Karpas-422 (cell line): ENCODE data around the gene TPO. TPM values are rescaled to one million over a fixed set of nuclear protein-coding genes. Genes with fewer than 3 reads are reported as not detected.

ENCODE experiments used
- DNase-seq: peaks from one replicate; pipeline ENCODE4 v3.0.0-alpha.2; 2015
- H2AFZ ChIP-seq: fragments of 200-600 bp; sonication (generic); 2 replicates; pipeline ENCODE4 v1.6.1; 2014; ENCODE audit warnings: antibody characterized with exemption, low read length, mixed read lengths
- H3K27ac ChIP-seq: fragments of 200-600 bp; sonication (generic); 2 replicates; pipeline ENCODE4 v1.5.1; 2014; ENCODE audit warnings: mild to moderate bottlenecking, low read length, moderate library complexity
- H3K27me3 ChIP-seq: fragments of 200-600 bp; sonication (generic); 2 replicates; pipeline ENCODE4 v1.6.1; 2014; ENCODE audit warnings: low read length, mixed read lengths
- H3K36me3 ChIP-seq: fragments of 200-600 bp; sonication (generic); 2 replicates; pipeline ENCODE4 v1.6.1; 2014; ENCODE audit warnings: low read length, mixed read lengths; ENCODE audit not compliant: insufficient read depth
- H3K4me1 ChIP-seq: fragments of 200-600 bp; sonication (generic); 2 replicates; pipeline ENCODE4 v1.6.1; 2014; ENCODE audit warnings: mild to moderate bottlenecking, low read length, mixed read lengths
- H3K4me2 ChIP-seq: fragments of 200-600 bp; sonication (generic); 2 replicates; pipeline ENCODE4 v1.6.1; 2014; ENCODE audit warnings: low read length, low read depth, mild to moderate bottlenecking; ENCODE audit not compliant: poor library complexity, severe bottlenecking
- H3K4me3 ChIP-seq: fragments of 200-600 bp; sonication (generic); 2 replicates; pipeline ENCODE4 v1.5.1; 2014; ENCODE audit warnings: mild to moderate bottlenecking, antibody characterized with exemption, low read length, mixed read lengths
- H3K79me2 ChIP-seq: fragments of 200-600 bp; sonication (generic); 2 replicates; pipeline ENCODE4 v1.6.1; 2014; ENCODE audit warnings: mild to moderate bottlenecking, low read length, mixed read lengths
- H3K9ac ChIP-seq: fragments of 200-600 bp; sonication (generic); 2 replicates; pipeline ENCODE4 v1.6.0; 2014; ENCODE audit warnings: low read length
- H3K9me2 ChIP-seq: fragments of 200-600 bp; sonication (generic), shearing (Covaris generic); replicated peaks from 2 replicates; pipeline ENCODE4 v1.6.0; 2014; ENCODE audit warnings: mild to moderate bottlenecking, low read length, moderate library complexity; ENCODE audit not compliant: insufficient read depth
- H3K9me3 ChIP-seq: fragments of 300-700, 200-600 bp; sonication (generic); 2 replicates; pipeline ENCODE4 v1.6.1; 2014; ENCODE audit warnings: low read length, mixed read lengths
- H4K20me1 ChIP-seq: fragments of 200-600 bp; sonication (generic); 2 replicates; pipeline ENCODE4 v1.6.1; 2014; ENCODE audit warnings: mild to moderate bottlenecking, antibody characterized with exemption, low read length, low read depth; ENCODE audit not compliant: insufficient read depth
- total RNA-seq: library from RNA; depleted of rRNA; stranded (reverse); fragments of >200 nt; shearing (Covaris generic); gene quantifications from 2 replicates; pipeline ENCODE4 v1.2.3, GENCODE V29; 2014; ENCODE audit warnings: low replicate concordance

The TPO gene
- total RNA-seq, 1 experiment from 2014 or later = not detected

DNA sequence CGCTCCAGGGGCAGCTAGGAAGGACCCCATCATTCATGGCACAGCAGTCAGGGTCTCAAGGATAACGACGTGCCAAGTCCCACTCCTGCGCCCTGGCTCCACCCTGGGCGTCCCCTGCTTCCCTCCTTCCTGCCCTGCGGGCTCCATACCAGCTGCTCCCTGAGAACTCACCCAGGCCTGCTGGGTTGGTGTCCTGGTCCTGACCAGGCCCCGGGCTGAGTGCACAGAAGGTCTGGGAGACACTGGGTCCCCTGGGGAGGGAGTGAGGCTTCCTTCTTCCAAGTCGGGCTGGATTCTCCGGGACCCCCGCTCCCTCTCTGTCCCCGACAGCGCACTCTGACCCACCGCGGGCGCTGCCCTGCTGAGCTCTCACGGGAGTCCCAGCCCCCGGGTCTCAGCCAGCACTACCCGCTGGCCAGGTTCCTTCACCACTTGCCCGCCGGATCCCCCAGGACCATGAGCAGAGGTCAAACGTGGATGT, 170.8 kb downstream of the TPO start:
- Histone ChIP-seq H3K36me3 (no peaks in the 10 kb centered on the region), H3K4me1 (no peaks in the 10 kb centered on the region), H2AFZ (no peak overlapping the region), H3K9me3 (no peaks in the 10 kb centered on the region), H3K9me2 (no peaks in the 10 kb centered on the region), H3K9ac (no peak overlapping the region), H3K4me3 (no peak overlapping the region), H3K79me2 (no peaks in the 10 kb centered on the region), H3K27ac (no peak overlapping the region), H4K20me1 (no peaks in the 10 kb centered on the region), H3K27me3 (no peaks in the 10 kb centered on the region), H3K4me2 (no peak overlapping the region)
- no peak for DNase-seq

DNA sequence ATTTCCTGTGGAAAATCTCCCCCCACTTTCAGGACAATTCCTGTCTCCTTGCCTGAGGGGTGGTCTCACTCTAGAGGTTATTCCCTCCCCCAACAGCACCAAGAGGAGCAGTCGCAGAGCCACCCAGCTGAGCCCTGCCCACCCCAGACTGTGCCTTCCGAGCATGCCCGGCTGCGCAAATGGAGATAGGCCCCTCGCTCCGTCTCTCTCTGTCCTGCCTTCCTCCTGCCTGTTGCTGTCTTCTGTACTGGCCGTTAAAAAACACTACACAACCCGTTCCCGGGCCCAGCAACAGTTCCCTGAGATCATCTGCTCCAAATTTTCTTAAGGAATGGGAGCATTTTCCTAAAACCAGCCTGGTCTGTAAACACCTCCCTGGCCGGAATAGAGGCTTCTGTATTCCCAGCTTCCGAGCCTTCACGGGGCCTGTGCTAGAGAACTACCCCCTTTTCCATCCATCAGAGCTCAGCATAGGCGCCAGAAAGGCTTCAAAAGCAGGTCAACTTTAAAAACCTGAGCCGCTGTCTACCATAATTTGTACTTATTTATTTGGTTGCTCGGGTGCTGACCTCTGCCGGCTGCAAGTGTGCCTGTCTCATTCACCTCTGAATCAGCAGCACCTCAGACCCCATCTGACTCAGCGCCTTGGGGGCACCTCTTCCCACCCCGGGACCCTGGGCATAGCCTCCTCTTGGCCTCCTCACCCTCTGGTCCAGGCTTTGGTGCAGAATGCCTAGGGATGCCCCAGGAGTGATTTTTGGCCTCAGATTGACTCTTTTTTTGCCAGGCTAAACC, 171.6 kb downstream of the TPO start:
- no peak overlapping the region for H3K9ac ChIP-seq
- no peaks in the 10 kb centered on the region for H3K36me3 ChIP-seq
- H3K4me1 ChIP-seq = no peaks in the 10 kb centered on the region
- H3K4me2 ChIP-seq = no peak overlapping the region
- H3K9me3 ChIP-seq = no peaks in the 10 kb centered on the region
- no peaks in the 10 kb centered on the region for H3K27me3 ChIP-seq
- H3K27ac ChIP-seq = no peak overlapping the region
- H3K9me2 ChIP-seq = no peaks in the 10 kb centered on the region
- DNase-seq = no peak
- no peak overlapping the region for H3K4me3 ChIP-seq
- H3K79me2 ChIP-seq = no peaks in the 10 kb centered on the region
- no peak overlapping the region for H2AFZ ChIP-seq
- H4K20me1 ChIP-seq = no peaks in the 10 kb centered on the region

DNA sequence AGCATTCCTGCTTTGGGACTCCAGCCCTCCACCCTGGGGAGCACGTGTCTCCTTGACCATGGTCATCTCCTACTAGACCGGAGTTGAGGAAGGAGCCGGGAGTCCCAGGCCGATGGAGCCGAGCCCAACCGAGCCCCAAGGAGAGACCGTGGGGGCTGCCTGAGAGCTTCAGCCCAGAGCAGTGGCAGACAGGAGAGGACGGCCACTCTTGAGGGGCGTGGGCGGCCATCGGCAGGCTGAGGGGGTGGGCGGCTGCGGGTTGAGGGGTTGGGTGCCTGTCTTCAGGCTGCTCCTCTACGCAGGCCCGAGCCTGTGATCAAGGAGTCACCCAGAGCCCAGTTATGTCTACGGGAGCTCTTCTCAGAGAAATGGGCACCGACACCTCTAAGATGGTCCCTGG, 172.4 kb downstream of the TPO start:
- no peak overlapping the region for H3K27ac ChIP-seq
- no peaks in the 10 kb centered on the region for H3K4me1 ChIP-seq
- no peaks in the 10 kb centered on the region for H3K9me3 ChIP-seq
- no peaks in the 10 kb centered on the region for H3K9me2 ChIP-seq
- H4K20me1 ChIP-seq = no peaks in the 10 kb centered on the region
- no peak for DNase-seq
- no peak overlapping the region for H2AFZ ChIP-seq
- H3K79me2 ChIP-seq = no peaks in the 10 kb centered on the region
- H3K9ac ChIP-seq = no peak overlapping the region
- no peak overlapping the region for H3K4me2 ChIP-seq
- H3K4me3 ChIP-seq = no peak overlapping the region
- no peaks in the 10 kb centered on the region for H3K27me3 ChIP-seq
- H3K36me3 ChIP-seq = no peaks in the 10 kb centered on the region

DNA sequence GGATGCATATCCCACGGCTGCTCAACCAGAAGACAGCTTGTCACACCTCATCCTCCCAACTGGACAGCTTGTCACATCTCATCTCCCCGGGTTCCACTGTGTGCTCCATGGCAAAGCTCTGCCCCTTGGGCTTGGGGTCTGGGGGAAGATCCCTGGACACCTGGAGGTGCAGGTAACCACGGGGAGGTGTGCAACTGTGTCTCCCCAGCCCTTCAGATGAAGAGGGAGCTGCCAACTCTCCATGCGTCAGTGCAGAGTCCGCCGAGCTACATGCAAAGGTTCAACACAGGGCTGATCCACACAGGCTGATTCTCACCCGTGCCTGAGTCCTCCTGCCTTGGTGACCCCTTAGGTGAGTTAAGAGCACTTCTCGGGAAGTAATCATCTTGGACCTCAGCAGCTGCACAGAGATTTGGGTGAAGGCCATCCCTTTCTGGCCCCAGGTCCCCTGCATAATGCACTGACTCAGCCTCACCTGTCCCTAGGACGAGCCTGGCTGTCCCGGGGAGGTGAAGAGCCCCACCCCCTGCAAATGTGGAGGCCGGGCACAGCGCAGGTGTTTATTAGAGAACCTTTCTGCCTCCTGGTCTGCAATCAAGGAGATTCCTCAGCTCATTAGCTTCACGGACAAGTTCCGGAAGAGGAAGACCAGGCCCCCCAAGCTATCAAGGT, 173.1 kb downstream of the TPO start:
- no peaks in the 10 kb centered on the region for H3K9me2 ChIP-seq
- no peak for DNase-seq

DNA sequence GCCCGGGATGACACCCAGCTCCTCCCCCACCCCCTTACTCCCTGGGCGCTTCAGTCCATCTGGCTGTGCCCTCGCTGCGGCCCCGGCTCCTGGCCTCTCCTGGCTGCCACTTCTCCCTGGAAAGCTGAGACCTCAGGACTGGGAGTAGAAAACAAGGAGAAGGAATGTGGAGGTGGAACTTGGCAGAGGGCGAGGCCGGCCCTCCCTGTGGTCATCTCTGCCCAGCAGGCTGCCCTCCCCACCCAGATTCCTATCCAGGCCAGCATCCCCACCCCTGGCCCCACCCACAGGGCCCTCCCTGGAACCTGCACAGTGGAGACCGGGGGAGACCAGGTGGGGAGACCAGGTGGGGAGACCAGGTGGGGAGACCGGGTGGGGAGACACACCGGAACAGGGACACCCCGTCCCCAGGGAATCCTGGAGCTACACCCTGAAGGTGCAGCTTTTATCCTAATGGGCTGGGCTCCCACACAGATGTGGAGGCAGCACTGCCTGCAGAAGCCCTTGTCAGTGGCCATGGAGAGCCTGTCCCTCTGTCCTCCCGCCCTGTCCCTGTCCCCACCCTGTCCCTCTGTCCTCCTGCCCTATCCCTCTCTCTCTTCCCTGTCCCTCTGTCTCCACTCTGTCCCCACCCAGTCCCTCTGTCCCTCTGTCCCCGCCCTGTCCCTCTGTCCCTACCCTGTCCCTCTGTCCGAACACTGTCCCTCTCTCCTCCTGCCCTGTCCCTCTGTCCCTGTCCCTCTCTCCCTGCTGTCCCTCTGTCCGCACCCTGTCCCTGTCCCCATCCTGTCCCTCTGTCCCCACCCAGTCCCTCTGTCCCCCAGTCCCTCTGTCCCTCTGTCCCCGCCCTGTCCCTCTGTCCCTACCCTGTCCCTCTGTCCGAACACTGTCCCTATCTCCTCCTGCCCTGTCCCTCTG, 173.9 kb downstream of the TPO start:
- H3K9me3 ChIP-seq = no peaks in the 10 kb centered on the region

More for the DNA sequence above, 173.1 kb downstream of the TPO start:
- H2AFZ ChIP-seq = no peak overlapping the region
- H3K36me3 ChIP-seq = no peaks in the 10 kb centered on the region
- H3K27ac ChIP-seq = no peak overlapping the region
- no peak overlapping the region for H3K4me2 ChIP-seq
- H3K4me1 ChIP-seq = no peaks in the 10 kb centered on the region
- H3K4me3 ChIP-seq = no peak overlapping the region
- H3K27me3 ChIP-seq = no peaks in the 10 kb centered on the region
- no peaks in the 10 kb centered on the region for H3K9me3 ChIP-seq
- no peaks in the 10 kb centered on the region for H3K79me2 ChIP-seq
- H4K20me1 ChIP-seq = no peaks in the 10 kb centered on the region
- H3K9ac ChIP-seq = no peak overlapping the region

DNA sequence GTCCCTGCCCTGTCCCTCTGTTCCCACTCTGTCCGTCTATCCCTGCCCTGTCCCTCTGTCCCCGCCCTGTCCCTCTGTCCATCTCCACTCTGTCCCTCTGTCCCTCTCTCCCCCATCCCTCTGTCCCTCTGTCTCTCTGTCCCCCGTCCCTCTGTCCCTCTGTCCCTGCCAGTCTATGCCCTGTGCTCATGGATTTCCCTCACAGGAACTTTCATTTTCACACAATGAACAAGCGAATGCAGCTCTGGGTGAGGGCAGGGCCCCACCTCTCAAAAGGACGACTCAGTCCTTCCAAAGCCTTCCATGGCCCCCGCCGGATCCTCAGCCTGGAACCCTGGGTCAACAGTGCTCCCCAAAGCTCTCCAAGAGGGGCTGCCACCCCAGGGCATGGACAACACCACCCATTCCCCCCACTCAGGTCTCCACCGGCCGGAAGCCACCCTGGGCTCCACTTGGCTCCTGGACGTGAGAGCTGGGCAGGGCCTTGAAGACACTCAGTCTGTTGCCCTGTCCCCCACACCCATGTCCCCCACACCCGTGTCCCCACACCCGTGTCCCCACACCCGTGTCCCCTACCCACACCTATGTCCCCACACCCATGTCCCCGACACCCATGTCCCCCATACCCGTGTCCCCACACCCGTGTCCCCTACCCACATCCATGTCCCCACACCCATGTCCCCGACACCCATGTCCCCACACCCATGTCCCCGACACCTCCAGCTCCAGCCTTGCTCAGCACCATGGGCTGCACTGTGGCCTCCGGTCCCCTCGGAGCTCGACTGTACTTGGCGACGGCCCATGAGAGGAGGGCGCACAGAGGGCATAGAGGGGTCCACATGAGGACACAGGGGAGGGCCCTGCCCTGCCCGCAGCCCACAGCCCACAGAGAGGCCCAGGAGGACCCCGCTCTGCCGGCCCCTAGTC, 175.1 kb downstream of the TPO start:
- Histone ChIP-seq H3K27me3 (no peaks in the 10 kb centered on the region), H3K4me1 (no peaks in the 10 kb centered on the region), H2AFZ (no peak overlapping the region), H3K79me2 (no peaks in the 10 kb centered on the region), H3K36me3 (no peaks in the 10 kb centered on the region), H3K4me2 (no peak overlapping the region), H3K9me2 (no peaks in the 10 kb centered on the region), H3K27ac (no peak overlapping the region), H3K9me3 (no peaks in the 10 kb centered on the region), H3K4me3 (no peak overlapping the region), H3K9ac (no peak overlapping the region), H4K20me1 (no peaks in the 10 kb centered on the region)
- DNase-seq = no peak

More for the DNA sequence above, 173.9 kb downstream of the TPO start:
- Histone ChIP-seq H3K9ac (no peak overlapping the region), H3K79me2 (no peaks in the 10 kb centered on the region), H3K4me3 (no peak overlapping the region), H3K36me3 (no peaks in the 10 kb centered on the region), H4K20me1 (no peaks in the 10 kb centered on the region), H3K4me2 (no peak overlapping the region), H3K4me1 (no peaks in the 10 kb centered on the region), H3K27ac (no peak overlapping the region), H3K9me2 (no peaks in the 10 kb centered on the region), H3K27me3 (no peaks in the 10 kb centered on the region), H2AFZ (no peak overlapping the region)
- DNase-seq = no peak

DNA sequence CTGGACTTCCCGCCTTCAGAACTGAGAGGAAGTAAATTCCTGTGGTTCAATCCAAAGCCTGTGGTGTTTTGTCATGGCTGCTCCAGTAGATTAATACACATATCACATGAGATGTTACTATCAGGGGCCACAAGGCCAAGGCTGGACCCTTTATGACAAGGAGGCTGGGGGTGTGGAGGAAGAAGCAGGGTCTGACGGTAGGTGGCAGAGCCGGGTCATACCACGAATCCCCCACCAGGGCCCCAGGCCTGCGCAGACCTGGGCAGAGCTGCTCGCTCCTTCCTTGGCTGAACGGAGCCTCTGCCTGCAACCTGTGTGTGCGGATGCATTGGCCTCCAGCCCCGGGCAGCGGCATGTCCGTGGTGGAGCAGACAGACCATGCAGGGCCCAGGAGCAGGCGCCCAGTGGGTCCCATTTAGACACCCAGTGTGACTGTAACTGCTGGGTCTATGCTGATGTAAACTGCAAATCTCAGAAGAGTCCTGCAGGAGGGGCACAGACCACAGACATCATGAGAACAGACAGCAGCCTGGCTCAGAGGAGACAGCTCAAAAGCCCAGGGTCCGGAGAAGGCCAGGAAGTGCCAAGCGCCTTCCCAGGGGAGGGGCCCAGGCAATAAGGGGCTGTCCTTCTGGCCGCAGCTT, 175.8 kb downstream of the TPO start:
- Histone ChIP-seq H3K9me3 (no peaks in the 10 kb centered on the region), H3K4me2 (no peak overlapping the region), H3K4me3 (no peak overlapping the region), H3K4me1 (no peaks in the 10 kb centered on the region), H3K9me2 (no peaks in the 10 kb centered on the region), H3K27me3 (no peaks in the 10 kb centered on the region), H3K36me3 (no peaks in the 10 kb centered on the region), H4K20me1 (no peaks in the 10 kb centered on the region), H3K27ac (no peak overlapping the region), H3K9ac (no peak overlapping the region), H3K79me2 (no peaks in the 10 kb centered on the region), H2AFZ (no peak overlapping the region)
- no peak for DNase-seq
